ENCODE results near the gene OR4D10.

DNA sequence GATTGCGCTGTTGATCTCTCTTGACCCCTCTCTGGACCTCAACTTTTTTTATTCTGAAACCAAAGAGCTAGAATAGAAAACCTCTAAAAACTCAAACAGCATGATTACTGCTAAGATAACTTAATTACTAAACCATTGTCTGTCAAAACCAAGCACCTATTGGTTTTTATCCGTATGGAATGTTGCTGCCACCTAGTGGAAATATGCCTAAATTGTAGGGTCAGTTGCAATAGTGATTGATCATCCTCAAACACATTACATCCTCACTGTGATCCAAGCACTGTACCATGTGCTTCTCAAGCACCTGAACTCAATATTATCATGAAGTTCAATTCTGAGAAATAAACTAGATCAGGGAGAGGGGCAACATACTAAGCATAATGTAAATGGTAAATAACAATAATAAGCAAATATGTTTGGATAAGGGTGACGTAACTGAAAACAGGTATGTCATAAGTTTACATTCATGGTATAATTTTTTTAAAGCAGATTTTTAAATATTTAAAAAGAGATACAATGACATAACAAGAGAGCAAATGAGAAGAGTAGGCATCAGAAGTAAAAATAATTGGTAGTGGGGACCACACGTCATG lies 43.1 kb upstream of the OR4D10 start:
- TF ChIP-seq, protein P1, sequence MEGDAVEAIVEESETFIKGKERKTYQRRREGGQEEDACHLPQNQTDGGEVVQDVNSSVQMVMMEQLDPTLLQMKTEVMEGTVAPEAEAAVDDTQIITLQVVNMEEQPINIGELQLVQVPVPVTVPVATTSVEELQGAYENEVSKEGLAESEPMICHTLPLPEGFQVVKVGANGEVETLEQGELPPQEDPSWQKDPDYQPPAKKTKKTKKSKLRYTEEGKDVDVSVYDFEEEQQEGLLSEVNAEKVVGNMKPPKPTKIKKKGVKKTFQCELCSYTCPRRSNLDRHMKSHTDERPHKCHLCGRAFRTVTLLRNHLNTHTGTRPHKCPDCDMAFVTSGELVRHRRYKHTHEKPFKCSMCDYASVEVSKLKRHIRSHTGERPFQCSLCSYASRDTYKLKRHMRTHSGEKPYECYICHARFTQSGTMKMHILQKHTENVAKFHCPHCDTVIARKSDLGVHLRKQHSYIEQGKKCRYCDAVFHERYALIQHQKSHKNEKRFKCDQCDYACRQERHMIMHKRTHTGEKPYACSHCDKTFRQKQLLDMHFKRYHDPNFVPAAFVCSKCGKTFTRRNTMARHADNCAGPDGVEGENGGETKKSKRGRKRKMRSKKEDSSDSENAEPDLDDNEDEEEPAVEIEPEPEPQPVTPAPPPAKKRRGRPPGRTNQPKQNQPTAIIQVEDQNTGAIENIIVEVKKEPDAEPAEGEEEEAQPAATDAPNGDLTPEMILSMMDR (IDR thresholded peaks at IDR 0.05) = peak; percentile 66 to 78 (median 71)
- TF ChIP-seq POLR2A (IDR thresholded peaks at IDR 0.05) = no peak
